ENCODE results near the gene PRAMEF2.

DNA sequence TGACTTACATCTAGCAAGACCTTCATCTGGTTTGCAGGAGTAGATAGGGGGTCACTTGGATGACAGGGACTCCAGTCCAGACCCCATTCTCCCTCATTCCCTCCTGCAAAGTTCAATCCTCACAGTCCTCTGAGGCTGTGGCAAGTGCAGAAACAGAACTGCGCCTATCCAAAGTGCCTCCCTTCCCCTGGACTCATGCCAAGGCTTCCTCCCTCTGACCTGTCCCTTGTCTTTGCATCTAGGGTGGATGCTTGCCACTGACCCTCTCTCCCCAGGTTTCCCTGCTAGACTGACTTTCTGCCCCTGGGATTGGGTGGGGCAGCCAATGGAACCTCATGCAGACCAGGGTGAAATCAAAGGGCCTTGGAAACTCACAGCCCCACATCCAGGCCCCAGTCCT, 47.0 kb upstream of the PRAMEF2 start:
- TF ChIP-seq, protein P1, sequence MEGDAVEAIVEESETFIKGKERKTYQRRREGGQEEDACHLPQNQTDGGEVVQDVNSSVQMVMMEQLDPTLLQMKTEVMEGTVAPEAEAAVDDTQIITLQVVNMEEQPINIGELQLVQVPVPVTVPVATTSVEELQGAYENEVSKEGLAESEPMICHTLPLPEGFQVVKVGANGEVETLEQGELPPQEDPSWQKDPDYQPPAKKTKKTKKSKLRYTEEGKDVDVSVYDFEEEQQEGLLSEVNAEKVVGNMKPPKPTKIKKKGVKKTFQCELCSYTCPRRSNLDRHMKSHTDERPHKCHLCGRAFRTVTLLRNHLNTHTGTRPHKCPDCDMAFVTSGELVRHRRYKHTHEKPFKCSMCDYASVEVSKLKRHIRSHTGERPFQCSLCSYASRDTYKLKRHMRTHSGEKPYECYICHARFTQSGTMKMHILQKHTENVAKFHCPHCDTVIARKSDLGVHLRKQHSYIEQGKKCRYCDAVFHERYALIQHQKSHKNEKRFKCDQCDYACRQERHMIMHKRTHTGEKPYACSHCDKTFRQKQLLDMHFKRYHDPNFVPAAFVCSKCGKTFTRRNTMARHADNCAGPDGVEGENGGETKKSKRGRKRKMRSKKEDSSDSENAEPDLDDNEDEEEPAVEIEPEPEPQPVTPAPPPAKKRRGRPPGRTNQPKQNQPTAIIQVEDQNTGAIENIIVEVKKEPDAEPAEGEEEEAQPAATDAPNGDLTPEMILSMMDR (IDR thresholded peaks at IDR 0.05): no peak
- TF ChIP-seq POLR2A (IDR thresholded peaks at IDR 0.05): no peak
